Naive B cell (primary cell): ENCODE measurements around the gene SLC10A2. TPM values are rescaled to one million over a fixed set of nuclear protein-coding genes. Genes with fewer than 3 reads are reported as not detected.

ENCODE experiments used
- ATAC-seq, 2 donors: fragments of 150-1000 bp; cut with Tn5 transposase; 2 replicates each; pipeline ENCODE4 v1.10.0; 2021; ENCODE audit warnings: low read depth in 2 of 2, mild to moderate bottlenecking in 2 of 2, moderate library complexity in 2 of 2
- DNase-seq: peaks from one replicate; pipeline ENCODE4 v3.0.0; 2022
- H3K27ac Mint-ChIP-seq, 6 donors: one replicate each; pipeline ENCODE4 v1.8.0; 2020 to 2022; ENCODE audit warnings: mild to moderate bottlenecking in 6 of 6, mixed read lengths in 6 of 6, moderate library complexity in 5 of 6, inconsistent platforms in 2 of 6
- H3K27me3 Mint-ChIP-seq, 3 donors: one replicate each; pipeline ENCODE4 v1.8.0; 2021 to 2022; ENCODE audit warnings: mixed read lengths in 3 of 3, mild to moderate bottlenecking in 1 of 3
- H3K36me3 Mint-ChIP-seq, 2 donors: one replicate each; pipeline ENCODE4 v1.8.0; 2020 to 2022; ENCODE audit warnings: mixed read lengths in 2 of 2, inconsistent platforms in 1 of 2, mild to moderate bottlenecking in 1 of 2
- H3K4me1 Mint-ChIP-seq, 3 donors: one replicate each; pipeline ENCODE4 v1.8.0; 2020 to 2022; ENCODE audit warnings: mixed read lengths in 3 of 3, inconsistent platforms in 1 of 3, mild to moderate bottlenecking in 1 of 3, moderate library complexity in 1 of 3
- H3K4me3 Mint-ChIP-seq, 8 donors: one replicate each; pipeline ENCODE4 v1.8.0; 2020 to 2022; ENCODE audit warnings: mild to moderate bottlenecking in 8 of 8, mixed read lengths in 8 of 8, moderate library complexity in 8 of 8, inconsistent platforms in 2 of 8
- H3K9me3 Mint-ChIP-seq, 7 donors: one replicate each; pipeline ENCODE4 v1.8.0; 2020 to 2022; ENCODE audit warnings: mixed read lengths in 7 of 7, mild to moderate bottlenecking in 5 of 7, inconsistent platforms in 2 of 7, moderate library complexity in 1 of 7
- polyA plus RNA-seq, 6 donors: library from polyadenylated mRNA; unstranded; fragments of 300-500 nt; fragmentation: Illumina TruSeq; gene quantifications; one replicate each; pipeline ENCODE4 v1.2.3, GENCODE V29; 2021; ENCODE audit warnings: low read depth in 6 of 6

The SLC10A2 gene
- polyA plus RNA-seq, 6 donors from 2014 or later = not detected

DNA sequence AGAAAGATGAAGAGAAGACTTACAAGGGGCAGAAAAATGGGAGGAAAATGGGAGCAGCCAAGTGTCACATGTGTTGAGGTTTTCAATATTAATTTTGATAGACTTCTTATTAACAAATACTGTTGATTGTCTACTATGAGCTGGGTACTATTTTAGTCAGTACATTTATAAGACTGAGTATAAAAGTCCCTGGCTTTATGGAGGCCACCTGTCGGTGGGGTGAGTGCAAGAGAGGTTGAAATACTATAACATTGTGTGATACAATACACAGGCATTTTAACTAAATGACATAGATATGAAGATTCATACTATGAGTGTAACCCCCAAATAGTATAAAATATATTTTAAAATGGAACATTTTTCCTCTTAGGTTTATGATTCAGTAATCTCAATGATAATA, 29.9 kb downstream of the SLC10A2 start:
- H3K4me1 Mint-ChIP-seq = peaks cover 15 to 30% (median 22%) of the 10 kb centered on the region in 3 donors
- no peak overlapping the region for H3K4me3 Mint-ChIP-seq
- no peak overlapping the region for H3K27ac Mint-ChIP-seq
- no peak for DNase-seq
- H3K27me3 Mint-ChIP-seq = no peaks in the 10 kb centered on the region
- H3K36me3 Mint-ChIP-seq = no peaks in the 10 kb centered on the region
- no peaks in the 10 kb centered on the region for H3K9me3 Mint-ChIP-seq
- ATAC-seq = no peak

DNA sequence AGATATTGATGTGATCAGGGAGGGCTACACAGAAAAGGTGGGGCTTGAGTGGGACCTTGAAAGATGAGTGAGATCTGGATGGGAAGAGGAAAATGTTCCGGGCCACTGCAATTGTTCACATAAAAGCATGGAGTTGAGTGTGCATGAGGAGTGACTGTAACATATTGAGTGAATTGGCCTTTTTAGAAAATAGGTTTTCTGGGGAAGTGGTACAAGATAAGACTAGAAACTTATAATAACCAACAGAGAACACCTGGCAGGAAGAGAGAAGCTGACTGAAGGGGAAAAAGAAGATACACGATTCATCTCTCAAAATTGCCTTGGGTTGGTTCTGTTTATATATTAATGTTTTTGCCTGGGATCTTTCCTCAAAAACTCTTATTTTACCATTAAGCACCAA, 32.2 kb downstream of the SLC10A2 start:
- H3K4me3 Mint-ChIP-seq = peak overlapping the region in 6 of 8 donors; percentile 17 to 82 (median 49)
- peak overlapping the region in 5 of 6 donors; percentile 2 to 39 (median 6) for H3K27ac Mint-ChIP-seq
- no peak for DNase-seq
- no peaks in the 10 kb centered on the region for H3K27me3 Mint-ChIP-seq
- peak in 1 of 2 donors; percentile 13 for ATAC-seq
- H3K4me1 Mint-ChIP-seq = peaks cover 32 to 46% (median 37%) of the 10 kb centered on the region in 3 donors
- H3K36me3 Mint-ChIP-seq = no peaks in the 10 kb centered on the region
- H3K9me3 Mint-ChIP-seq = no peaks in the 10 kb centered on the region

DNA sequence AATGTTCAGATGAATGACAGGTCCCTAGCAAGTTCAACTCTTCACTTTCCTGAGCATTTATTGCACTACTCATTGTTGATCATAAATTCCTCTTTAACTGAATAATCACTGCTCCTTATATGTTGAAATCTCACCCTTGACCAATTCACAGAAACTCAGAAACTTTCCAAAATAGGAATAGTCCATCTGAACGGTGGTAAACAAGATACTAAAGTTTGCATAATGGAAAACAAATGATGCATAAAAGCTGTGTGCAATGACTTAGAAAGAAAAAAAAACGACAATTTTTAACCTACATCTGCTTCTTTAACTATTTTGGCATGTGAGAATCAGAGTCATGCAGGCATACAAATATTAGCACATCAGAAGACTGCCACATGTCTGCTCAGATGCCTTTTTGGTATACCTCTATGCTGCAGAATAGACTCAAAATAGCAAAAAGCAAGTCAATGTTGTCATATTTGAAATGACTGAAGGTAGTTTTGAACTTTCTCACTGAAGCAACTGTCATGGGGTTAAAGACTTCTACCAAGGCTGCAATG, 34.8 kb downstream of the SLC10A2 start:
- ATAC-seq (peak; percentile 40 to 62), DNase-seq (no peak)
- H3K9me3 Mint-ChIP-seq = peaks cover 4 to 10% (median 9%) of the 10 kb centered on the region in 7 donors
- H3K27ac Mint-ChIP-seq = peak overlapping the region in 4 of 6 donors; percentile 0 to 37 (median 10)
- peak overlapping the region; percentile 2 to 67 (median 36) for H3K4me3 Mint-ChIP-seq
- H3K27me3 Mint-ChIP-seq = no peaks in the 10 kb centered on the region
- H3K4me1 Mint-ChIP-seq = peaks cover 32 to 46% (median 37%) of the 10 kb centered on the region in 3 donors
- peaks cover 6 to 8% of the 10 kb centered on the region in 2 donors for H3K36me3 Mint-ChIP-seq

DNA sequence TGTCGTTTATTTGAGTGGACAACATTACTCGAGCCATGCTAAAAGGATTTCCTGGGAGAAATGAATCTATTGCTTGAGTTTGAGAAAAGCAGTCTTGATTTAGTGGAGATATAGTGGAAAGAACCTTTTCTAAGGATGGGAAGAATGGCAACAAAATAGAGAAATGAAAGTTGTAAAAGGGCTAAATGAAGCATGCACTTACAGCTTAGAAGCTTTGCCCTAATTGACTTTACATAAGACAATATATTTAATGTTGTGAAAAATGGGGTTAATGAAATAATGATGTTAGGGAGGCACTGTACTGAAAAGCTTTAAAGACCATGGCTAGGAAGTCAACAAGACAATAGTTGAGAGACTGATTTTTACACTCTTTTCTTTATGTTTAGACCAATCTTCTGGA, 35.4 kb downstream of the SLC10A2 start:
- peaks cover 7 to 15% (median 11%) of the 10 kb centered on the region in 7 donors for H3K9me3 Mint-ChIP-seq
- ATAC-seq = peak; percentile 25 to 56
- H3K36me3 Mint-ChIP-seq = peaks cover 9 to 14% of the 10 kb centered on the region in 2 donors
- H3K27me3 Mint-ChIP-seq = no peaks in the 10 kb centered on the region
- peaks cover 32 to 46% (median 37%) of the 10 kb centered on the region in 3 donors for H3K4me1 Mint-ChIP-seq
- no peak for DNase-seq
- H3K4me3 Mint-ChIP-seq = peak overlapping the region in 6 of 8 donors; percentile 2 to 67 (median 34)
- H3K27ac Mint-ChIP-seq = peak overlapping the region in 2 of 6 donors; percentile 37 to 71

DNA sequence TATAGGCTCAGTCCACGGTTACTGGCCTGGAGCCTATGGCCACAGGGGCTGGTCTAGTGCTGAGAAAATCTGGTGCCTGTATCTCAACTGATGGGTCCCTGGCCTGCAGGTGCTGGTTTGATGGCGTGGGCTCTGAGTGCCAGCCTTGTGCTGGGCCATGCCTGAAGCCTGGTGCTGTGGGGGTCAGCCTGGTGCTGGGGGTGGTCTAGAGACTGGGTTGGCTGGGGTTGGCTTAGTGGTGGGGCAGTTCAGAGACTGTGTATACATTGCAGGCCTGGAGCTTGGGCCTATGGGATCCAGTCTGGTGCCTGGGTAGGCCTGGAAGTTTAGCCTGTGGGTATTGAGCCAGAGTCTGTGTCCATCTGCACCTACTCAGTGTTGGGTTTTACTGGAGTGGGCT, 36.4 kb downstream of the SLC10A2 start:
- peaks cover 32 to 46% (median 37%) of the 10 kb centered on the region in 3 donors for H3K4me1 Mint-ChIP-seq
- peak overlapping the region in 1 of 8 donors; percentile 76 for H3K4me3 Mint-ChIP-seq
- ATAC-seq = no peak
- H3K27ac Mint-ChIP-seq = peak overlapping the region in 1 of 6 donors; percentile 65
- peaks cover 12 to 19% of the 10 kb centered on the region in 2 donors for H3K36me3 Mint-ChIP-seq
- H3K9me3 Mint-ChIP-seq = peaks cover 8 to 24% (median 19%) of the 10 kb centered on the region in 7 donors
- no peaks in the 10 kb centered on the region for H3K27me3 Mint-ChIP-seq
- no peak for DNase-seq

DNA sequence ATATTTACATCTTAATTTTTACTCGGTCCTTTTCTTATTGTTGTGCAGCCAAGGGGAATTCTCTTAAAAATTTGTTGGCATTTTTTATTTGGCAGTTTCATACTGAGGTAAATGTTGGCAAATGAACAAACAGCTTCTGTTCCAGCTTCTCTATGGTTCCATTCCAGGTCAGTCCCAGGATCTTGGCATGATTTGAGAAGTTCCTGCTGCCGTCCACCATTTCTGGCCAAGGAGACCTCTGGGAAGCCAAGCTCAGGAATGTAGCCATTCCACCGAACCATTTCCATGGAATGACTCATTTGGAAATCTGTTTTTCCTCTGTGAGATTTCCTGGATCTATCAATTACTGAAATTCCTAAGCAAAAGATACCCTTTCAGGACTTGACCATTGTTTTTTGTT, 43.9 kb downstream of the SLC10A2 start:
- H3K27me3 Mint-ChIP-seq = no peaks in the 10 kb centered on the region

DNA sequence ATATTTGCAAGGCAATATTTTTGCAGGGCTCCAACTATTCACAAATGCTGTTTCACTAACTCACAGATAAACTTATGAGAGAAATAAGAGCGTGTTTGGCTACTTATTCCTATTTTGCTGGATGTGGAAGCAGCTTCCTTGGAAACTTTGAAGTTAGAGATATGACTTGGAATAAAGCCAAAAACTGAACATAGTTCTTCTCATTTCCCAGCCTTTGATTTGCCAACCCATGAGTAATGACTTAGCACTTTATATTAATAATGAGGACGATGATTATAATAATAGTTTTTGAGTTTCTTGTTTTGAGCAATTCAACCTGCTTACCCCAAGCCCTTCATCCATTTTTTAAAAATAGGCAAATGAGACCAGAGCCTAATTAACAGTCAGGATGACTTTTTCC, 47.7 kb downstream of the SLC10A2 start:
- no peak for DNase-seq
- H3K27me3 Mint-ChIP-seq = peaks cover 0 to 5% (median 0%) of the 10 kb centered on the region in 3 donors
- no peak for ATAC-seq
- H3K36me3 Mint-ChIP-seq = no peaks in the 10 kb centered on the region
- no peaks in the 10 kb centered on the region for H3K4me1 Mint-ChIP-seq
- peaks cover 0 to 6% (median 3%) of the 10 kb centered on the region in 7 donors for H3K9me3 Mint-ChIP-seq
- H3K27ac Mint-ChIP-seq = no peak overlapping the region
- no peak overlapping the region for H3K4me3 Mint-ChIP-seq

More for the DNA sequence above, 43.9 kb downstream of the SLC10A2 start:
- Mint-ChIP-seq H3K36me3 (peaks cover 12 to 19% of the 10 kb centered on the region in 2 donors), H3K4me3 (no peak overlapping the region), H3K4me1 (no peaks in the 10 kb centered on the region), H3K27ac (no peak overlapping the region), H3K9me3 (peaks cover 12 to 34% (median 23%) of the 10 kb centered on the region in 7 donors)
- ATAC-seq (no peak), DNase-seq (no peak)

DNA sequence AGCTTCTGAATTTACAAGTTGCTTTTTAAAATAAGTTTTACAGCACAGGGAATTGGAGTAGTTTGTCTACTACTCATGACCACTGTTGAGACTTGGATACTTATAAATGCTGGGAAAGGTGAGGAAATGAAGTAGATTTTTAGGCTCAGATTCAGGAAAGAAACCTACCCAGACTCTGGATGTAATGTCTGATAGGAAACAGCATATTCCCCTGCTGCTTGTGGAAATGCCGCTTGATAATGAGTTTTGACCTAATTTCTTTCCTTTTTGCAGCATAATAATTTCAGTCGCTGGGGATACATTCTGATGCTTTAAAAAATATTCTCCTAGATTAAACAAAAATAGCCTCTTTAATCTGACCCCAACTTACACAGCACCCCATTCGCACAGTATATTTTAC, 53.6 kb downstream of the SLC10A2 start:
- H3K9me3 Mint-ChIP-seq = peaks cover 0 to 4% (median 0%) of the 10 kb centered on the region in 7 donors

DNA sequence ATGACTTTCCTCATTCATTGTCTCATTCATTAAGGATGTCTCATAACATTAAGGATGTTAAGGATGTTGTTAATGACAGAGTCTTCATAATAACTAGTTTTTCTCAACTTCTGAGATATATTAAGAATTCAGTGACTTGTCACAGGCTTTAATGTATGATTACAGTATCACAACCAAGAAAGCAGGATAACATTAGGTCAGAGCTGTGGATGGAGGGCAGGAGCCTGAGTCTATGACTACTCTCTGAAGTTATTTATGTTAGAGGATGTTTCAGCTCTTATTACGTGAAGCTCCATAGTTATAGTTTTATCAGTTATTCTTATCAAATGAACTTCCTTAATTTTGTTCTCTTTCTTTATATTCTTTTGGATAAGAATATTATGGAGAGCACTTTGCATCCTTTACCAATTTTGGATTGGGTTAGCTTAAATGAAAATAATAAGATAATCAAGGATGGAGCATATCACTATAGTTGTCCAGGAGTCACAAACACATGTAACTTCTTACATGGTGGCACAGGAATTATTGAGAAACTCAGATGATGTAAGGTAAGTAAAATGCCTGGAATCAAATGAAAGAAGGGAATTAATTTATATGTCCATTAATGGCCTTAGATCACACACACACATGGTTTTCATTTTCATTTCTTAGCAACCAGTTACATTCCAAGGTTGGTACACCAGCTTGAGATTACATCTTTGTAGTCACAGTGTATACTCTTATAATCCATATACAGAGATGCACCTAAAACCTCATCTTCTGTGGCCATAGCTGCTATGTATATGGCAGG, 57.0 kb downstream of the SLC10A2 start:
- Mint-ChIP-seq H3K4me1 (peaks cover 22 to 30% (median 23%) of the 10 kb centered on the region in 3 donors), H3K4me3 (no peak overlapping the region), H3K27ac (no peak overlapping the region), H3K27me3 (no peaks in the 10 kb centered on the region), H3K9me3 (peaks cover 0 to 4% (median 0%) of the 10 kb centered on the region in 7 donors), H3K36me3 (no peaks in the 10 kb centered on the region)
- no peak for ATAC-seq
- DNase-seq = no peak

More for the DNA sequence above, 53.6 kb downstream of the SLC10A2 start:
- H3K27me3 Mint-ChIP-seq = peaks cover 0 to 5% (median 0%) of the 10 kb centered on the region in 3 donors
- H3K4me3 Mint-ChIP-seq = no peak overlapping the region
- DNase-seq = no peak
- H3K27ac Mint-ChIP-seq = no peak overlapping the region
- no peaks in the 10 kb centered on the region for H3K36me3 Mint-ChIP-seq
- ATAC-seq = no peak
- H3K4me1 Mint-ChIP-seq = peaks cover 10 to 11% (median 11%) of the 10 kb centered on the region in 3 donors

DNA sequence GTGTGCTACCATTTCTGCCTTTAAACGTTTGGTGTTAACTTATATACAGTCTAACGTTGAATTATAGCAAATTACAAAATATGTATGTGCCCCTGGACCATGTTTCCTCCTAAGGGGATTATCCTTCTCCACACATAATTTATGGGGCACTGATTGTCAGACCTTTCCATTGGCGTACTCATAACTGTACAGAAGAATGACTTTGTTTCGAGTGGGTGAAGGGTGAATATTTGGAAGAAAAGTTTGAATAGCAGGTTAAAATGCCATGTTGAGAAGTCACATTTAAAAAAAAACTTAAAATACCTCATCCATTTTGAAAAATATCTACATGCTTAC, 58.8 kb downstream of the SLC10A2 start:
- Mint-ChIP-seq H3K27me3 (no peaks in the 10 kb centered on the region), H3K4me3 (peak overlapping the region in 6 of 8 donors; percentile 65 to 85 (median 78)), H3K4me1 (peaks cover 23 to 30% (median 23%) of the 10 kb centered on the region in 3 donors), H3K27ac (peak overlapping the region in 5 of 6 donors; percentile 7 to 95 (median 50)), H3K36me3 (no peaks in the 10 kb centered on the region), H3K9me3 (peaks cover 0 to 5% (median 3%) of the 10 kb centered on the region in 7 donors)
- no peak for ATAC-seq
- DNase-seq = no peak

DNA sequence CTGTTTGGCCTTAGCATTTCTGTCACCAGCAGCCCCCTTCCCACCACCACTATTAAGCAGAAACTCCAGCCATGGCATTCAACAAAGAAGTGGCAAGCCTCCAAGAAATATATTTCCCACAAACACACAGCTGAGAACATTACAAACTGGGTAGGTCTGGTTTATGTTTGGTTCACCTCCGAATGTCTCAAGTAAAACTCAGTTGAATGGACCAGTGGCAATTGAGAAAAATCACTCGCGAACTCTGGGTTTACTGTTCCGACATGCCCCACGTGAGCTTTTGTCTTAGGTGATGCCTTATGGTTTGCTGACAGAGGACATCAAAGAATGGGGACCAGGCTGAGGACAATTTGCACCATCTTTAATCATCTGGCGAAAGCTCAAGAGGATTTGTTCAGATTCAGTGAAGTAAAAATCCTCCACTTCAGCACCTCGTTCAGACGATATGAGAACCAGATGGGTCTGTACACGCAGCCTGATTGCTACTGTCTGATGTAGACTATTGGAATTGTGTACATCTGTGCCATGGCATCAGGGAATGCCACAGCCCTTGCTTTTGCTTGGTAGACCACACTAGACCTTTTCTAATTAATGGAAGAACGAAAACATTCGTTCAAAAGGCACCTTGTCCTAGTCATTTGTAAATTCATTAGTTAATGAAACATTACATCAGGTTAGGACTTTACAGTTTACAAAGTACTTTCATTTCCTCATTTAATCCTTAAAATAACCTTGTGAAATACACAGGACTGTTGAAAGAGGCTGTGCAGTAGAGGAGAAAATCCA, 59.4 kb downstream of the SLC10A2 start:
- Mint-ChIP-seq H3K4me3 (peak overlapping the region in 7 of 8 donors; percentile 23 to 85 (median 77)), H3K27me3 (no peaks in the 10 kb centered on the region), H3K4me1 (peaks cover 23 to 30% (median 28%) of the 10 kb centered on the region in 3 donors), H3K27ac (peak overlapping the region in 5 of 6 donors; percentile 36 to 95 (median 63)), H3K9me3 (peaks cover 0 to 10% (median 5%) of the 10 kb centered on the region in 7 donors), H3K36me3 (no peaks in the 10 kb centered on the region)
- ATAC-seq (peak; percentile 68 to 90), DNase-seq (no peak)

DNA sequence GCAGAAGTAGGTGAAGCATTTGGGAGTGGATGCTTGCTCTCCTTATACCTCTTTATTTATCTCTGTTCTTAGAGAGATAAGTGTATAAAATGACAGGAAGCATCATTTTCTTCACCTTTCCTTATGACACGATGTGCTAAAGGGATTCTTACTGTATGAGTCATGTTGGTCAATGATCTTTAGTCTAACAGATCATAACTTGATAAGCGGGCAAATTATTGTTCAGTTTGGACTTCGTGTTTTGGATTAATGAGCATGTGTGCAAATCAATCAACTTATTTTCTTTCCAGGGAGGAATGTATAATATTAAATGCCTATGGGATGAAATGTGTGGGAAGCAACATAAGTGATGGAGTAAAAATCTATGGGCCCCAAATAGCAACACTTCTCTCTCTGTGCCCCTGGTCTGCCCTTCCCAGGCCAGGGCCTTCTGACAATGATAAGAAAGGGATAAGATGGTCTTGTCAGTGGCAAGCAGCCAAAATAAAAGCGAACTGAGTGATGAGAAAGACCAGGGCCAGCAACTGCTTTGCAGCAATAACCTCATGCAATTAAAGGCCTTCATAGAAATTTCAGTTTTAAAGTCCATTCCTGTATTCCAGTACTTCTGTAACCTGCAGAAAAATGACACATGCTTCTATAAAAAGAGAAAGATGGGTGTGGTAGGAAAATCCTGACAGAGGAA, 61.4 kb downstream of the SLC10A2 start:
- H3K36me3 Mint-ChIP-seq = peaks cover 0 to 6% of the 10 kb centered on the region in 2 donors

More for the DNA sequence above, 61.4 kb downstream of the SLC10A2 start:
- ATAC-seq (no peak), DNase-seq (no peak)
- Mint-ChIP-seq H3K4me1 (peaks cover 23 to 36% (median 35%) of the 10 kb centered on the region in 3 donors), H3K4me3 (no peak overlapping the region), H3K9me3 (peaks cover 4 to 20% (median 12%) of the 10 kb centered on the region in 7 donors), H3K27me3 (no peaks in the 10 kb centered on the region), H3K27ac (peak overlapping the region in 1 of 6 donors; percentile 45)
